ENCODE measurements around the gene KRTAP10-6. TPM values are rescaled to one million over a fixed set of nuclear protein-coding genes. Genes with fewer than 3 reads are reported as not detected.

The KRTAP10-6 gene
- total and polyA plus RNA-seq, 2 of the 8 experiments (the other 6 are each of a cell fraction or from before 2014, with no cell fraction given) = 0.12 TPM; not detected in 1

- no peak for TF ChIP-seq POU5F1 (IDR thresholded peaks at IDR 0.05; ENCODE audit: low read depth, low read length)
- no peak for TF ChIP-seq SAP30 (IDR thresholded peaks at IDR 0.05; ENCODE audit: insufficient read depth, insufficient replicate concordance, low read length)
- TF ChIP-seq POLR2A (IDR thresholded peaks at IDR 0.05; ENCODE audit: control extremely low read depth in 1 of 2, low read depth in 2 of 2, low read length in 2 of 2) = no peak
- TF ChIP-seq KDM1A (IDR thresholded peaks at IDR 0.05; ENCODE audit: borderline replicate concordance, low read length) = no peak
These were observed 11.6 kb upstream of the KRTAP10-6 start (continued) for GRCh38 chr21:44603911-44604310.
